ENCODE results near the gene ABCC8. TPM values are rescaled to one million over a fixed set of nuclear protein-coding genes. Genes with fewer than 3 reads are reported as not detected.

The ABCC8 gene
- total RNA-seq, 1 experiment from 2014 or later = not detected

GRCh38 chr11:17368551-17368950 lies 108.1 kb downstream of the ABCC8 start:
- Histone ChIP-seq H2AFZ (no peak overlapping the region), H3K27ac (no peak overlapping the region), H4K20me1 (ENCODE audit: insufficient read depth) (no peaks in the 10 kb centered on the region), H3K4me2 (no peak overlapping the region), H3K4me1 (replicated peaks; ENCODE audit: insufficient read depth) (no peaks in the 10 kb centered on the region), H3K4me3 (no peak overlapping the region), H3F3A (ENCODE audit: insufficient read depth, low read depth) (no peaks in the 10 kb centered on the region), H3K9me2 (ENCODE audit: insufficient read depth) (no peaks in the 10 kb centered on the region), H3K9me3 (ENCODE audit: insufficient read depth, low read depth) (peaks cover 35% of the 10 kb centered on the region), H3K36me3 (ENCODE audit: low read depth) (peaks cover 22% of the 10 kb centered on the region), H3K27me3 (ENCODE audit: insufficient read depth, low read depth) (no peaks in the 10 kb centered on the region), H3K79me2 (ENCODE audit: low read depth) (no peaks in the 10 kb centered on the region)
- DNase-seq = no peak
- CTCF ChIA-PET = no interaction called here
- no TSS peak for BruUV-seq (replicated peaks)
- intact Hi-C loops (cut with micrococcal nuclease; ENCODE audit: unreplicated experiment) = no loop called here
- no peak for TF ChIP-seq CTCF (conservative IDR thresholded peaks at IDR 0.05)
- TF ChIP-seq EZH2 (IDR thresholded peaks at IDR 0.05; ENCODE audit: low read depth) = no peak
- POLR2A ChIA-PET (ENCODE audit: unreplicated experiment) = no interaction called here

- Histone ChIP-seq H2AFZ (no peak overlapping the region), H3K9me2 (ENCODE audit: insufficient read depth) (no peaks in the 10 kb centered on the region; the same call in 1 of the 2 replicates), H3K27ac (no peak overlapping the region), H3K27me3 (ENCODE audit: insufficient read depth, low read depth) (no peaks in the 10 kb centered on the region), H3F3A (ENCODE audit: insufficient read depth, low read depth) (no peaks in the 10 kb centered on the region; the same call in 1 of the 2 replicates), H3K9me3 (ENCODE audit: insufficient read depth, low read depth) (peaks cover 21% of the 10 kb centered on the region), H4K20me1 (ENCODE audit: insufficient read depth) (no peaks in the 10 kb centered on the region), H3K79me2 (ENCODE audit: low read depth) (no peaks in the 10 kb centered on the region), H3K36me3 (ENCODE audit: low read depth) (peaks cover 18% of the 10 kb centered on the region), H3K4me3 (no peak overlapping the region), H3K4me1 (replicated peaks; ENCODE audit: insufficient read depth) (no peaks in the 10 kb centered on the region), H3K4me2 (no peak overlapping the region)
- intact Hi-C loops (cut with micrococcal nuclease; ENCODE audit: unreplicated experiment) = no loop called here
- no TSS peak for BruUV-seq (replicated peaks)
- no peak for DNase-seq
- TF ChIP-seq CTCF (conservative IDR thresholded peaks at IDR 0.05) (no peak), EZH2 (IDR thresholded peaks at IDR 0.05; ENCODE audit: low read depth) (no peak)
- ChIA-PET CTCF (no interaction called here), POLR2A (ENCODE audit: unreplicated experiment) (no interaction called here)
Observed at GRCh38 chr11:17366495-17366894, 110.2 kb downstream of the ABCC8 start.

DNA sequence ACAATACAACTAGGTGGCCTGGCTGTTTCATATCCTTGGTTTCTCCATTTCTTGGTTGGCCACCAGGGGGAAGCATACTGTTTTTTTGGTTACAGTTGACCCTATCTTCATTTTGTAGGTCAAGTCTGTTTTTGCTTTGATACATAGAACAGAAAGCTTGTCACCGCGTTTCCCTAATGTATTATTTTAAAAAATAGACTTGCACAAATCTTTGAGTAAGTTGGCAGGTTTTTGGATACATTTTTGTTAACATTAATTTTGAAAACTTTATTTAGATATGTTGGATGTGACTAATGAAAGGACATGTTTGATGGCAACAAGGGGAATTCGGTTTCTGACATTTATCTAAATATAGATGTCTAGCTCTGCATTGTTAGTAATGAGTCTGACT lies 122.0 kb downstream of the ABCC8 start:
- Histone ChIP-seq H3K9me2 (ENCODE audit: insufficient read depth) (no peaks in the 10 kb centered on the region), H3F3A (ENCODE audit: insufficient read depth, low read depth) (peaks cover 25% of the 10 kb centered on the region), H3K4me2 (peak overlapping the region; percentile 84), H3K4me1 (replicated peaks; ENCODE audit: insufficient read depth) (0 out of 2 replicates have a peak, but pooled peaks cover 4% of the 10 kb centered on the region), H2AFZ (no peak overlapping the region), H3K27ac (no peak overlapping the region), H3K36me3 (ENCODE audit: low read depth) (no peaks in the 10 kb centered on the region), H4K20me1 (ENCODE audit: insufficient read depth) (no peaks in the 10 kb centered on the region), H3K79me2 (ENCODE audit: low read depth) (no peaks in the 10 kb centered on the region), H3K27me3 (ENCODE audit: insufficient read depth, low read depth) (no peaks in the 10 kb centered on the region), H3K4me3 (peak overlapping the region; percentile 72; the same call in 1 of the 2 replicates), H3K9me3 (ENCODE audit: insufficient read depth, low read depth) (no peaks in the 10 kb centered on the region)
- DNase-seq = peak; percentile 53 to 74
- ChIA-PET POLR2A (ENCODE audit: unreplicated experiment) (no interaction called here), CTCF (interaction anchor here (0.7 kb wide), 1 partner anchor 1154 kb away, joined by 15 read pairs; no protein-coding TSS in a partner anchor)
- BruUV-seq (replicated peaks) = no TSS peak
- intact Hi-C loops (cut with micrococcal nuclease; ENCODE audit: unreplicated experiment) = loop anchor here (5.0 kb wide), 1 partner anchor 122 kb away; no protein-coding TSS in a partner anchor
- no peak for TF ChIP-seq EZH2 (IDR thresholded peaks at IDR 0.05; ENCODE audit: low read depth)
- TF ChIP-seq CTCF (conservative IDR thresholded peaks at IDR 0.05) = peak; percentile 74
